ENCODE results near the gene GOLGA8O.
"Not testable (repeated sequence)": the region's sequence is repeated elsewhere in the genome, so short reads cannot be mapped to it uniquely, and the experiment has no call there.

DNA sequence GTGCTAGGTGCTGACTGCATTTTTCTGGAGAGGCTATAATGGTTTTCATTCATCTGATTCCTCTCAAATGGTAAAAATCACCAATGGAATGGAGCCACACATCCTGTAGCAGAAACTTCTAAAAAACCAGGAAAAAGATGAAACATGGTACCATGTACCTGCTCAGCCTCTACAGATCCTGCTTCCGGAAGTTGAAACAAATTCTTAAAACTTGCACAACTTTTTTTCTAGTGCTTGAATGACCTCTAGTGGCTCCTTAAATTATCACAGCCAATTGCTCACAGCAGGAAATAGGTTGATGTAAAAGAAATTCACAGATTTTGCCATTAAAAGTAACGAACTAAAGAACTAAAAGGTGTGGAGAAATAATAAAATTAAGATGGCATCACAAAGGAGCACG lies 47.5 kb downstream of the GOLGA8O start:
- TF ChIP-seq POLR2A (IDR thresholded peaks at IDR 0.05; ENCODE audit: low read depth, low read length); EZH2 (IDR thresholded peaks at IDR 0.05; ENCODE audit: borderline replicate concordance, low read depth, low read length, severe bottlenecking); GATA2 (IDR thresholded peaks at IDR 0.05; ENCODE audit: insufficient read depth, insufficient read length, low read depth, low read length); POLR2AphosphoS5 (IDR thresholded peaks at IDR 0.05; ENCODE audit: insufficient read depth, low read depth, low read length); JUN (IDR thresholded peaks at IDR 0.05; ENCODE audit: borderline replicate concordance, insufficient read depth, insufficient read length, low read depth): not testable (repeated sequence)
- TF ChIP-seq, protein P1, sequence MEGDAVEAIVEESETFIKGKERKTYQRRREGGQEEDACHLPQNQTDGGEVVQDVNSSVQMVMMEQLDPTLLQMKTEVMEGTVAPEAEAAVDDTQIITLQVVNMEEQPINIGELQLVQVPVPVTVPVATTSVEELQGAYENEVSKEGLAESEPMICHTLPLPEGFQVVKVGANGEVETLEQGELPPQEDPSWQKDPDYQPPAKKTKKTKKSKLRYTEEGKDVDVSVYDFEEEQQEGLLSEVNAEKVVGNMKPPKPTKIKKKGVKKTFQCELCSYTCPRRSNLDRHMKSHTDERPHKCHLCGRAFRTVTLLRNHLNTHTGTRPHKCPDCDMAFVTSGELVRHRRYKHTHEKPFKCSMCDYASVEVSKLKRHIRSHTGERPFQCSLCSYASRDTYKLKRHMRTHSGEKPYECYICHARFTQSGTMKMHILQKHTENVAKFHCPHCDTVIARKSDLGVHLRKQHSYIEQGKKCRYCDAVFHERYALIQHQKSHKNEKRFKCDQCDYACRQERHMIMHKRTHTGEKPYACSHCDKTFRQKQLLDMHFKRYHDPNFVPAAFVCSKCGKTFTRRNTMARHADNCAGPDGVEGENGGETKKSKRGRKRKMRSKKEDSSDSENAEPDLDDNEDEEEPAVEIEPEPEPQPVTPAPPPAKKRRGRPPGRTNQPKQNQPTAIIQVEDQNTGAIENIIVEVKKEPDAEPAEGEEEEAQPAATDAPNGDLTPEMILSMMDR (IDR thresholded peaks at IDR 0.05; ENCODE audit: extremely low read depth in 1 of 2, insufficient read depth in 1 of 2, low read depth in 1 of 2, low read length in 2 of 2) = not testable (repeated sequence)
- TF ChIP-seq, protein P2, sequence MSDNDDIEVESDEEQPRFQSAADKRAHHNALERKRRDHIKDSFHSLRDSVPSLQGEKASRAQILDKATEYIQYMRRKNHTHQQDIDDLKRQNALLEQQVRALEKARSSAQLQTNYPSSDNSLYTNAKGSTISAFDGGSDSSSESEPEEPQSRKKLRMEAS (IDR thresholded peaks at IDR 0.05; ENCODE audit: insufficient read depth, insufficient read length) = not testable (repeated sequence)
